ENCODE results near the gene RBM26.

RBM26 gene

DNA sequence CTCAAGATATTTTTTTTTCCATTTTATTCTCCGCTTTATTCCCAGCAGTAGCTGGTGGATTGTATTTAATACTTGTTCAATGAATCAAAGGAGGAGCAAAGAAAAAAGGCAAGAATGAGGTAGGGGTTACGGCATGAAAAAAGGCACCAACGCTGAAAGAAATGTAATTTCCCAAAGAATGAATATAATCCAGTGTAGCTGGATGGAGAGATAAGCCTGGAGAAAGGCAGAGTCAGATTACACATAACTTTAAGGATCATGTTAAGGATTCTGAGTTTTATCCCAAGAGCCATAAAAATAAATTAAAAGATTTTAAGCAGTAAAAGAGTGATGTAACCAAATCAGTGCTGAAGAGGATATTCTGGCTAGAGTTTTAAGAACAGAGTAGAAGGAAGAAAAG, 67.7 kb downstream of the RBM26 start:
- DNase-seq (ENCODE audit: low read depth in 2 of 2, low spot score in 1 of 2), result no peak

DNA sequence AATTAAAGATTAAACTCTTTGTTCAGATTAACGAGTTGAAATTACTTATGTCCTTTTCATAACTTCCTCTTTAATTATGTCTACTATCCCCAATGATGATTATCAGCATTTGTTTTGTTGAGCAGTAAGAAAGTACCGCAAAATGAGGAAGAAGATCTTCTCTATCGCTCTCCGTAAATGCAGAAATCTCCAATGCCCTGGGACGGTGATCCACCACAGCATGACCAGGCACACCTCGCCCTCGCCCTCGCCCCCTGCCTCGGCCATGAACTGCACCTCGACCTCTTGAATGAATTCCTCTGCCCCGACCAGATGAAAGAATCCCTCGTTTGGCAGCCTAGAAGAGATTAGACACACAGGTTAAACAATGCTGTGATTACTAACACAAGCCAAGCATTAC, 69.1 kb downstream of the RBM26 start:
- DNase-seq (ENCODE audit: low read depth in 2 of 2, low spot score in 1 of 2), result no peak

DNA sequence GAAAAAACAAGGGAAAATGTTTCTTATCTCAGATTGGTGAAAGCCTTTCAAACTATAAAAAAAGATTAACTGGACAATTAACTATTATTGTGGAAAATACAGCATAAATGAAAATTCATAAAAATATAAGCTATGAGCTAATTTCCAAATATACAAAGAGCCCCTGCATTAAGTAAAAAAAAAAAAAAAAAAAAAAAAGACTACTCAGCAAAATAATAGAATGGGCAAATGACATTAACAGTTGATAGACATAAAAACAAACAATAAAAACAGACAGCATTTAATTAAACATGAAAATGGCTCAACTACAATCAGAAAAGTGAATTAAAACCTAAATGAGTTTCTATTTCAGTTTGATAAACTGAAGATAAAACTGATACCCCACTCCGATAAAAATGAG, 77.5 kb downstream of the RBM26 start:
- no peak for DNase-seq (ENCODE audit: low read depth in 2 of 2, low spot score in 1 of 2)

DNA sequence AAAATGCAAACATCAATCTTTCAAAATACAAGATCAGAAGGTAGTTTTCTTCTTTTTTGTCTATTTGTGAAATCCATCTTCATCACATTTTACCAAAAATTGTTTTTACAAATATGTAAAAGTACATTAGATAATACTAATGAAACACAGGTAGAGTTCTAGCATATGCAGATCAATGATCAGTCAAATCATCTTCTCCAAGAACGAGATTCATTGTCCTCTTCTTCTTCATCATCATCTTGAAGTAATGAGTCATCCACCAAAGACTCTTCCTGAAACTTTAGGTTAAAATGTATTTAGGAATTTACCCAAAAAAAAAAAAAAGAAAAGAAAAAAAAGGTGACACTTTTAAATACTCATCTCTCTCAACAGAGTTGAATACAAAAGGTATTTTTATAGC, 85.6 kb downstream of the RBM26 start:
- no peak for DNase-seq (ENCODE audit: low read depth in 2 of 2, low spot score in 1 of 2)

DNA sequence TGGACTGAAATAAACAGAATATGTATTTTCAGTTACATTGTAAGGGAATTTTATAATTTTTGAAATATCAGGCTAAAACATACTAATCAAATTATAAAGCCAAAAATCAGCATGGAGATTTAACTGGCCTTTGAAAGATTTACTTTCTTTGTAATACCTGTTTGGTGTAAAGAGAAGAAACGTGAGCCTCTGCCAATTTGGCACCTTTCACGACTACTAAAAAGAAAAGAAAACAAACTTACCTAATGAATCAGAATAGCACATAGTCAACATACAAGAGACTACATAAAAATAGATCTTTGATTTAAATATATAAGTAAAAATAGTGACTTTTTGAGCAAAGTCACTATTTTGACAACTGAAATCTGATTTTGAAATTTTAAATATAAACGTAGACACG, 87.4 kb downstream of the RBM26 start:
- DNase-seq (ENCODE audit: low read depth in 2 of 2, low spot score in 1 of 2), result no peak

DNA sequence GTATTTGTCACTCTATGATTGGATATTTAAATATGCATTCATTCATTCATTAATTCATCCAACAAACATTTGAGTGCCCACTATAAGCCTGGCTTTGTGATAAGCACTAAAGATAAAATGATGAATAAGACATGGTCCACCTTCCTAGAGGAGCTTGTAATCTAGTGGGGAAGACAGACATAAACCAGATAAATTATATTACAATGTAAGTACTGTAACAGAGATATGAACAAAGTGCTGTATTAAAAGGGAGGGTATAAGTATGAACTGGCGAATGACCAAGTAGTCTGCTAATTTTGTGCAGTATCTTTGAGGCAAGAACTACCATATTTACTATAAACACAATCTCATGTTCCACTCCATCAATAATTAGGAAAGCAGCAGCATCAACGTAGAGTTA, 88.2 kb downstream of the RBM26 start:
- DNase-seq (ENCODE audit: low read depth in 2 of 2, low spot score in 1 of 2), result no peak

DNA sequence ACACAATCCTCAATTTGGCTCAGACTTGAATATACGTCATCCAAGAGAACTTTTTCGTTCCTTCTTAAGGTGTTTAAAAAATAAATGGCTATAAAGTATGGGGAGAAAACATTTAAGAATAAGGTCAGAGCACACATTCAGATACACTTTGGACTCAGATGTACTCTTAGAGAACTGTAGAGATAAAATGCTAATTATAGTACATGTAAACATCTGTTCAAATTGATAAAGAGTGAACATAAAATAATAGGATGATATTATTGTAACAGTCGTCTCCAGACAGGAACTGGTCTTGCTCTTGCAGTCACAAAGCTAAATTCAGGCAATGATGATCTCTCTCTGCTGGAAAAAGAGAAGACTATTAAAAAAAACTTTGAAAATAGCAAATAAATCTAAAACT, 91.4 kb downstream of the RBM26 start:
- no peak for DNase-seq (ENCODE audit: low read depth in 2 of 2, low spot score in 1 of 2)

DNA sequence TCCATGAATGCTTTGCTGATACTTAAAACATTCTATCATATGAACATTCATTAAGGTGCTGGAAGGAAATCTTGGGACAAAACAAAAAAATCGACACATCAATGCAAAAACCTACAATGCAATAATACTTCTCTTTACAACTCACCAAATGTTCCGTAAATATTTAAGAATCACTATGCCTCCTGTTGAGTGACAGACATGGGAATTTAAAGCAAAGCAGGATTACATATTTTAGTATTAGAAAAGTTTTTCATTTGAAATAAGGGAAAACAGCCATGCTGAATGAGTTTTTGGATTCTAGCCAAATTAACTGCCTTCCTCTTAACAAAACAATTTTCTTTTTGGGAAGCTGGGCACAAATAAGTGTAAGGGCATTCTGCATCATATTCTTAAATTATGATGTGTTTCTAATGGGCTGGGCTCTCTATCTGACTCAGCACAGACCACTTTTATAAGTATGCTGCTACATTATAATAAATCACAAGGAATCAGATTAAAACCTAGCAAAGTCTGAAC, 93.7 kb downstream of the RBM26 start:
- no peak for DNase-seq (ENCODE audit: low read depth in 2 of 2, low spot score in 1 of 2)

DNA sequence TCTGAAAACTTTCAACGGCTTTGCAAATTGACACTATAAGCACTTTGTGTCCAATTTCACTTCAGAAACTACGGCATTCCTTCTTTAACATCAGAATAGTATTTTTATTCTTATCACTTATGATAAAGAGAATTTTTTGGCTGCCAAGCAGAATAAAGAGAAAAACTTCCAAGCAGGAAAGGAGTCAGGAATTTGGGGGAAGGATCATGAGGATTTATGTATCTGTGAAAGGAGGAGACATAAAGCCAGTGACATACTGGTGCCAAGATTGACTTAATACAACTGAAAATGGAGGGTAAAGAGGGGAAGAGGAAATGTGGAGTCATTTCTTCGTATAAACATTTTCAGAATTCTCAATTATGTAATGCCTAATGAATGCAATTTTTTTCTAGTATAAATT, 94.7 kb downstream of the RBM26 start:
- DNase-seq (ENCODE audit: low read depth in 2 of 2, low spot score in 1 of 2), result no peak

DNA sequence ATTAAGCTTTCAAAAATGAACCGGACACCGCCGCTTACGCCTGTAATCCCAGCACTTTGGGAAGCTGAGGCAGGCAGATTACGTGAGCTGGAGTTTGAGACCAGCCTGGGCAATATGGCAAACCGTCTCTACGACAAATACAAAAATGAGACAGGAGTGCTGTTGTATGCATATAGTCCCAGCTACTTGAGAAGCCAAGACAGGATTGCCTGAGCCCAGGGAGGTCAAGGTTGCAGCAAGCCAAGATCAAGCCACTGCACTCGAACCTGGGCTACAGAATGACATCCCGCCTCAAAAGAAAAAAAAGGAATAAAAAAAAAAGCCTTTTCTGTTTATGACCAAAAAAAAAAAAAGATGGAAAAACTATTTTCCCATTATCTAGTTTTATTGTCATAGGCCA, 96.4 kb downstream of the RBM26 start:
- no peak for DNase-seq (ENCODE audit: low read depth in 2 of 2, low spot score in 1 of 2)

DNA sequence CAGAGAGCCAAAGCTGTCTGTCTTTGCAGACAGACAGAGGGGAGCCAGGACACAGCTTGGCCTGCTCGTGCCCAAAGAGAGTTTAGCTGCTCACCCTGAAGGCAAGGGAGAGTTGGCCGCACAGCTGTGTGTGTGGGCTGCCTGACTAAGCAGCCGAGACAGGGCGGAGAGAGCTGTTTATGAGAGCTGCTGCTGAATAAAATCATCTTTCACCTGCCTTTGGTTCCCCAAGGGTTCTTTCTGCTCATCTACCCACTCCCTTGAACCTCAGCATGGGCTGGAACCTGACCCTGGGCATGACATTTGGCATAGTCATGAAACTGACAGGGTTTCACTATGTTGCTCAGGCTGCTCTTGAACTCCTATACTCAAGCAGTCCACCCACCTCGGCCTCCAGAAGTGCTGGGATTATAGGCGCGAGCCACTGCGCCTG, 98.2 kb downstream of the RBM26 start:
- no peak for DNase-seq (ENCODE audit: low read depth in 2 of 2, low spot score in 1 of 2)

DNA sequence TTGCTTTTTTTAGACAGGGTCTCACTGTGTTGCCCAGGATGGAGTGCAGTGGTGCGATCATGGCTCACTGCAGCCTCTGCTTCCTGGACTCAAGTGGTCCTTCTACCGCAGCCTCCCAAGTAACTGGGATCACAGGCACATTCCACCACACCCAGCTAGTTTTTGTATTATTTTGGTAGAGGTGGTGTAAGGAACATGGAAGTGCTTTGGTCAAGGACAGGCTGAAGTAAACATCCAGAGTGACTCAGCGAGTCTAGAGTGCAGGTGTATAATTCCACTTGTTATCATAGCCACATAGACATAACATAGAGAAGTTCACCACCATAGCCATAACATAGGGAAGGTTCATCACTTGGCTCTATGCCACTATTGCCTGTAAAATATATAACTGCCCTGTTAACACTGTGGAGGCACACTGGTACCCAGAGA, 98.6 kb downstream of the RBM26 start:
- no peak for DNase-seq (ENCODE audit: low read depth in 2 of 2, low spot score in 1 of 2)

DNA sequence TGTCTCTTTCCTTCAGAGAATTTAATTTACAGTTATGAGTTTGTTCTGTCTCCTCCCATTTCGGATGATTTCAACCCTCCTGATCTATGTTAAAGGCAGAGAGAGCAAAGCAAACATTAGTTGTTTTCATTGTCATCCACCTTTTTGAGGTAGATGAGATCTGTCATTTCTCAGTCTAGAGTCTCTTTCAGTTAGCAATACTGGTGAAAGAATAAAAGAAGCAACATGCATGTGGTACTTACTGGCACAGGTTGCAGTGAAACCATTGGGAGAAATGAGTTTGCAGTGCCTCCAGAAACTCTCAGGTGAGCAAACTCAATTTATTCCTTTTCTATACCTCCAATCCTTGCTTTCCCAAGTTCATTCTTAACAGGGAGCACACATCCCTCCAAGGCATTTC, 99.4 kb downstream of the RBM26 start:
- no peak for DNase-seq (ENCODE audit: low read depth in 2 of 2, low spot score in 1 of 2)

DNA sequence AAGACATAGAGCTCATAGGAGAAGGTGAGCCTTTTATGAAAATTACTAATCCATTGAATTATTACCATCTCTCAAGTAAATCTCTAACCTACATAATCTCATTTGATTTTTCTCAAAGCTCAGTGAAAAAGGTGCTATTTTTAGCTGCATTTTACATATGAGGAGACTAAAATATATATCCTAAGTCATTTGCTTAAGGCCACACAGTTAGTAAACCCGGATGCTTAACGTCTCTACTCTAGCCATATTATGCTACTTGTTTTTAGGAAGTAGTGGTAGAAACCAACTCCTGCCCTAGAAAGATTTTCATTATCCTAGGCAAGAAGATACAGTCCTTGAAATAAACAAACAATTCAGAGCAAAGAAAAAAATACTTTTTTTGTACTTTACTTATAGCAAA, 108.9 kb downstream of the RBM26 start:
- no peak for DNase-seq (ENCODE audit: low read depth in 2 of 2, low spot score in 1 of 2)

DNA sequence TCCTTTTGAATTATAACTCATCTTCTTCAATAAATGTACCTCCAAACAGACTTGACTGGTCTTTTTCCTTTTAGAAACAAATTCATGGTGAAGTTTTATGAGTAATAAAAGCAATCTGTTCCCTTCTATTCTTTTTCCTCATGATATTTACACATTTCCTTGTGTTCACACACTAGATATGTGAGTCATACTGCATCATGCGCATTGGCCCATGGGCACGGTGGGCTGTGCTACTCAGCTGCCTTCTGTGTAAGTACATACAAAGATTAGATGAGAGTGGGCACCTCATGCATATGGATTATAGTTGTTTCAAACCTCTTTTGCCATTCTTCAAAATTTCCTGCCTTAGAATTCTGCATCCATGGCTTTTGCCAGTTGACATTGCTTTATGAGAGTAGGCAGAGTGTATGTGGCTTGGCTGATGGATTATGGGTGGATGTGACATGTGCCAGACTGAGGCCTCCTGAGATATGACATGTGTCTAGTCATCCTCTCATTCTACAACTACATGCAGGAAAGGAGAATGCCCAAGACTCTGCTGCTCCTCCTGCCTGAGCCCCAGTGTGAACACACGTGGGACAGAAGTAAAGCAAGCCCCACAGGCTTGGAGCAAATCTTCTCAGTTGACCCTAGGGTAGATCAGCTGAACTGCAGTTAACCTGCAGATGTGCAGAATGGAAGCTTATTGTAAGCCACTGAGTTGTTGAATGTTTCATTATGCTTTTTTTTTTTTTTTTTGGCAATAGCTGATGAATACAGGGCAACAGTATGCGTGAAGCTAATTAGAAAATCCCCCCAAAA, 109.9 kb downstream of the RBM26 start:
- DNase-seq (ENCODE audit: low read depth in 2 of 2, low spot score in 1 of 2), result no peak

DNA sequence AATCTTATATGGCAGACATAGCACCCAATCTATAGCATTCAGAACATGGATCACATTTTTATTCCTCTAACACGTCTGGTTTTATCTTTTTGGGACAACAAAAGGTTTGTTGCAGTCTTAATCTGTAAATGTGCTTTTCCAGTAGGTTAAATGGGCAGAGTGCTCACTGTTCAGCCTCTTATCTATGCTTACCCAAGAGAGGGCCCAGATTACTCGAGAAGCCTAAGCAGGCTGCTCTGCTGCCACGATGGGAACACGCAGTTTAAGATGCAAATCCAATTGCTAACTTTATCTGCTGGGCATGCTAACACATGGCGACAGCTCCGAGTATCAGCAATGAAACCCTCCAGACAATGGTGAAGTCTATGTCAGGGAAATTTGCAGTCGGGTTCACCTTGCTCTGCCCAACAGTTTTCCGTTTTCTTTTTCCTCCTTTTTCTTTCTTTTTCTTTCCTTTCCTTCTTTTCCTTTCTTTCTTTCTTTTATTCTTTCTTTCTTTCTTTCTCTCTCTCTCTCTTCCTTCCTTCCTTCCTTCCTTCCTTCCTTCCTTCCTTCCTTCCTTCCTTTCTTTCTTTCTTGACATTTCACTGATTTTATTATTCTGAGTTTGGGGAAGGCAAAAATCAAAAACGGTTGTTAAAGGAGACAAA, 115.3 kb downstream of the RBM26 start:
- DNase-seq (ENCODE audit: low read depth in 2 of 2, low spot score in 1 of 2), result no peak

DNA sequence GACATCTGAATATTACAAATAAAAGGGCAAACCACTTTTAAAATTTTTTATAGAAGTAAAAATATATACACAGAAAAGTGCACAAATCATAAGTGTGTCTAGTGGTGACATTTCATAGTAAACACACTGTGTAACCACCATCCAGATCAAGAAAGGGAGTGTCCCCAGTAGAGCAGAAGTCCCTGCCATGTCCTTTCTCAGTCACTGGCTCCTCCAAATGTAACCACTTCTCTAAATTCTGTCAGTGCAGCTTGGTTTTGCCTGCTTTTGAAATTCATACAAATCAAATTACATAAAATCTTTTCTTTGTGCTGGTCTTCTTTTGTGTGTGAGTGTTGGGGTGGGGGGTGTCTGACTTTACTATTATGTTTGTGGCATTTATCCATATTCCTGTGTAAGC, 116.5 kb downstream of the RBM26 start:
- DNase-seq (ENCODE audit: low read depth in 2 of 2, low spot score in 1 of 2), result no peak

DNA sequence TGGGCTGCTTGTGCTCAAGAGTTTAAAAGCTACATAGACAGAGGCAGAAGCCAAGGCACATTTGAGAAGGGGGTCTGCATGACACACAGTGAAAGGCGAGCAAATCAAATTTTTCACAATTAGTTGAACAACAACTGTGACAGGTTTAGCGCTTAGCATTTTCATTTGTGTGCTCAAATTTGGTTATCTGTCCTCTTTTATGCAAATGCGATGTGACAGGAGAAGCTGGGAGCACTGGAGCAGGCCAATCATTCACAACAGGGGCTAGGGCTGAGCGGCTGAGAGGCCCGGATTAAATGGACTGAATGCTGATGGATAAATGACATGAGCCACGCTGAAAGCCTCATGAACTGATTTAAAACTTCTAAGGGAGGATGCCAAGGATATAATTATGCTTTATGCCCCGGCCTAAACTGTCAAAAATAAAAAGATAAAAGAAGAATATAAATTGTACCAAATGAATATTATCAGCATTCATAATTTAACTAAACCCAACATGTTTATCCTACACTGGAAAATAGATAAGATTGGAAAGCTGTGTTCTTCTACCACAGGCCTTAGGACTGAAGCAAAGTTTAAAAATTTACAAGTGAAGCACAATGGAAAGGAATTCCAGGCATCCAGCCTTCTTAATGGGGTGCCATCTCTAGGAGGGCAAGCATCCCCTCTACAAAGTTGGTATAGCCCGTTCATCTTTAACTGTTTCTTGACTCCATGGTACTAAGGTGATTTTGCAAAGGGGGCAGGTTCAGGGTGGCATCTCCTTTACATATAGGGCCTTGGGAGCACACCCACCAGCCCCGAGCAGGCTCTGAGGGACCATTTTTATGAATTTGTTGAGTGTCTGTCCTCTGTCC, 117.9 kb downstream of the RBM26 start:
- no peak for DNase-seq (ENCODE audit: low read depth in 2 of 2, low spot score in 1 of 2)

DNA sequence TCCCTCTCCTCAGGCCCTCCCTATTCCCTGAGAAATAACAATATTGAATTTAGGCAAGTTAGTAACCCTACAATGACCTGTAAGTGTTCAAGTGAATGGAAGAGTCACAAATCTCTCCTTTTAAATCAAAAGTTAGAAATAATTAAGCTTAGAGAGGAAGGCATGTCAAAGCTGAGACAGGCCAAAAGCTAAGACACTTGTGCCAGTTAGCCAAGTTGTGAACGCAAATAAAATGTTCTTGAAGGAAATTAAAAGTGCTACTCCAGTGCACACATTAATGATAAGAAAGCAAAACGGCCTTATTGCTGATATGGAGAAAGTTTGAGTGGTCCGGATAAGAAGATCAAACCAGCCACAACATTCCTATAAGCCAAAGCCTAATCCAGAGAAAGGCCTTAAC, 120.9 kb downstream of the RBM26 start:
- DNase-seq (ENCODE audit: low read depth in 2 of 2, low spot score in 1 of 2), result no peak

DNA sequence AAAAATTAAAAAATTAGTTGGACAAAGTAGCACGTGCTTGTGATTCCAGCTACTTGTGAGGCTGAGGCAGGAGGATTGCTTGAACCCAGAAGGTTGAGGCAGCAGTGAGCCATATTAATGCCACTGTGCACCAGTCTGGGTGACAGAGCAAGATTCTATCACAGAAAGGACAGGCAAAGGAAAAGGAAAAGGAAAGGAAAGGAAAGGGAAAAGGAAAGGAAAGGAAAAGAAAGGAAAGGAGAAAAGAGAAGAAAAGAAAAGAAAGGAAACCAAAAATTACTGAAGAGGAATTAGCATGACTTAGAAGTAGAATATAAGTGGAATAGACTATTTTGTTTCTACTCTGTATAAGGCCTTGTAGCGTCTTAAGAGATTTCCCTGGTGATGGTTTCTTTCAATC, 122.3 kb downstream of the RBM26 start:
- DNase-seq (ENCODE audit: low read depth in 2 of 2, low spot score in 1 of 2), result no peak

DNA sequence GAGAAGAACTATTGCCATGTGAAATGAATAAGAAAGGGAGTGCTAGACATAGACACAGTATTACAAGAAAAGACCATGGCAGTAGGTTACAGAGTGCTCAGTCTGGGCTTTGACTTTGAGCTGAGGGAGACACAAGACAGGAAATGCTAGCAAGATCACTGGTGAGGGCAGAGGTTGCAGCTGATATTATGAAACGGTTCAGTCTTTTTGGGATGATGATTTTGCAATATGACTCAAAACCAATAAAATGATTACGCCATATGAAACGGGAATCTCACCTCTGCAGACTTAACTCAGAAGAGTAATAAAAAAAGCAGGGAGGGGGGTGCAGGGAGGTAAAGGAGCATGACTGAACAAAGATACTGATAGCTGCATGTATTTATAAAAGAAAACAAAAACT, 123.1 kb downstream of the RBM26 start:
- DNase-seq (ENCODE audit: low read depth in 2 of 2, low spot score in 1 of 2), result no peak

DNA sequence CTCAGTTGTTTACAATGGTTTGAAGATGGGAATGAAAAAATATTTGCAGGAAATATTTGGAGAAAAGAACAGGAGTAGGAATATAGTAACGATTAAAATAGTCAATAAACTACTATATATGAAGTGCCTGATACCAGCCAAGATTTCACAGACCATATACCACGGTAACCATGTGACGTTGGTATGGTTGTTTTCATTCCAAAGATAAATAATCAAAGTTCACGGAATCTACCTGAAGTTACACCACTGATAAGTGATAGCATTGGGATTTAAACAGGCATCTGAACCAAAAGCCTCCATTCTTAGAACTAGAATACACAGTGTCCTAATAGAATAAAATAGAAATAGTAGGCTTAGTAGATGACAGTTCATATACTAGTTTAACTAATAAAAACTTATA, 123.5 kb downstream of the RBM26 start:
- no peak for DNase-seq (ENCODE audit: low read depth in 2 of 2, low spot score in 1 of 2)
